IPS-18c (cell line): ENCODE measurements around the gene DENND5B.
"Not testable (repeated sequence)": the region's sequence is repeated elsewhere in the genome, so short reads cannot be mapped to it uniquely, and the experiment has no call there.

ENCODE experiments used
- H3K4me3 ChIP-seq: 2 replicates; pipeline ENCODE4 v1.7.0; 2013; ENCODE audit warnings: low read depth, mild to moderate bottlenecking, low read length, moderate library complexity; ENCODE audit not compliant: insufficient read depth
- H3K9me3 ChIP-seq: one replicate; pipeline ENCODE4 v1.6.1; 2013; ENCODE audit warnings: mild to moderate bottlenecking, low read length, moderate library complexity; ENCODE audit not compliant: control insufficient read depth, insufficient read depth

The DENND5B gene

DNA sequence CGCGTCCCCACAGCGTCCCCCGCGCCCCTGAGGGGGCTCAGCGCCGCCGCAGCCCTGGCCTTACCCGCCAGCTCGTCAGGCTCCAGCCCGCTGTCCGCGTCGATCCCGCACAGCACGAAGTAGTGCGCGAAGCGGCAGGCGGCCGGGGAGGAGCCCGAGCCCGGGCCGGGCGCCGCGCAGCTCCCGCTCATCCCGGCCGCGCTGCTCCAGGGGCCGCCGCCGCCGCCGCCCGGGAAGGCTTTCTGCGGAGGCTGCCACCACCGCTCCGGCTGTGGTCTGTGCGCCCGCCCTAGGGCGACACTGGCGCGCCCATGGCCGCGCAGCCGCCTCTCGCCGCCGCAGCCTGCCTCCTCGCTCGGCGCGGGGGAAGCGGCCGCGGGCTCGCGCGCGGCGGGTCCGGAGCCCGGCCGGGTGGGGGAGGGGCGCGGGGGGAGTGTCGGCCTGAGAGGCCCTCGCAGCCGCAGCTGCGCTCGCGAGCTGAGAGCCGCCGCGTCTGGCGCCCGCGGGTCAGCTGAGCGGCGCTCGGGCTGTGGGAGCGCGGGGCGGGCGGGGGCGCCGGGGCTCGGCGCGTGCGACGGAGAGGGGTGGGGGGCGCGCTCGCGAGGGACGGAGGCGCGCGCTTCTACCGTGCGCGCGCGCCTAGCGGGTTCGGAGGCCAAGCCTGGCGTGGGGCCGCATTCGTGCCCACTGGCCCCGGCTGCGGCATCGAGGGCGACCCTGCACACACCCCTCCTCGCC, at the start of gene DENND5B:
DENND5B (minus strand) TSS at position 495 of the 738 bp plus-strand sequence; CDS start at position 191, 304 bp downstream.
- Histone ChIP-seq H3K9me3 (peaks cover 4% of the 10 kb centered on the region), H3K4me3 (peak within 1 kb of the TSS; percentile 88)

GRCh38 chr12:31634620-31635019, 43.7 kb upstream of the DENND5B start:
- Histone ChIP-seq H3K9me3 (no peaks in the 10 kb centered on the region), H3K4me3 (no peak overlapping the region)

DNA sequence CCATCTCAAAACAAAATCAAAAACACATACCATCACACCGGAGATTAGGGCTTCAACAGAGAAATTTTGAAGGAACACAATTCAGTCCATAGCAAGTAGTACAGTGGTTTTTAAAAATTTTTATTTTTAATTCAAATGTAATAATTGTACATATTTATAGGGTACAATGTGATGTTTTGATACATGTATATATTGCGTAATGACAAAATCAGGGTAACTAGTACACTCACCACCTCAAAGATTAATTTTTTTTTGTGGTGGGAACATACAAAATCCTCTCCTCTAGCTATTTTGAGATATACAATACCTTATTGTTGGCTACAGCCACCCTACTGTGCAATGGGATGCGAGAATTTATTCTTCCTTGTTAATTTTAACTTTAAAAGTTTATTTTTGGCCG, 42.5 kb upstream of the DENND5B start:
- Histone ChIP-seq H3K9me3 (no peaks in the 10 kb centered on the region), H3K4me3 (no peak overlapping the region)

GRCh38 chr12:31631809-31632208, 40.9 kb upstream of the DENND5B start:
- Histone ChIP-seq H3K4me3 (no peak overlapping the region), H3K9me3 (peaks cover 4% of the 10 kb centered on the region)

DNA sequence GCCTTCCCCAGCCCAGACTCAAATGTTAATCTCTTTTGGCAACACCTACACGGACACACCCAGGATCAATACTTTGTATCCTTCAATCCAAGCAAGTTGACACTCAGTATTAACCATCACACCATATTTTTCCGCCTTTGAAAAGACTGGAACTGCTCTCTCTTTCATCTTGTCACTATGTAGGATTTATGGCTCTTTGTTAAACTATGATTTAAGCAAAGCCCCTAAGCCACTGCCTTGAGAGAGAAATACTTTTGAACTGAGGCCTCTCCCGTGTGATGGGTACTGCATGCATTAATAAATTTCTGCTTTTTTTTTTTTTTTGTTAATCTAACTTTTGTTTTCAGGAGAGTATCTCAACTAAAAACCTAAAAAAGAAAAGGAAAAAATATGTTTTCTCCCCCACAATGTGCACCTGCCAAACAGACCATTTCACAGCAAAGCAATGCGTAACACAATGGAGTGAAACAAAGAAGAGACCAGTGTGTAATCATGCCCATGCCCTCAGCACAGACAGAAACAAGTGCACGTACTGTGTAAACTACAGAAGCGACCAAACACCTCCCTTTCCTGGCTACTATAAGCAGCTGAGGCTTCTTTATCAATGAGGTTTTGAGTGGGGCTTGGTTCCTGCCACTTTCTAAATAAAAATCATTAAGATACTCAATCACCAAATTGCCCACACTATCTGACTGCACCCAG, 40.2 kb upstream of the DENND5B start:
- Histone ChIP-seq H3K9me3 (peaks cover 4% of the 10 kb centered on the region), H3K4me3 (no peak overlapping the region)

DNA sequence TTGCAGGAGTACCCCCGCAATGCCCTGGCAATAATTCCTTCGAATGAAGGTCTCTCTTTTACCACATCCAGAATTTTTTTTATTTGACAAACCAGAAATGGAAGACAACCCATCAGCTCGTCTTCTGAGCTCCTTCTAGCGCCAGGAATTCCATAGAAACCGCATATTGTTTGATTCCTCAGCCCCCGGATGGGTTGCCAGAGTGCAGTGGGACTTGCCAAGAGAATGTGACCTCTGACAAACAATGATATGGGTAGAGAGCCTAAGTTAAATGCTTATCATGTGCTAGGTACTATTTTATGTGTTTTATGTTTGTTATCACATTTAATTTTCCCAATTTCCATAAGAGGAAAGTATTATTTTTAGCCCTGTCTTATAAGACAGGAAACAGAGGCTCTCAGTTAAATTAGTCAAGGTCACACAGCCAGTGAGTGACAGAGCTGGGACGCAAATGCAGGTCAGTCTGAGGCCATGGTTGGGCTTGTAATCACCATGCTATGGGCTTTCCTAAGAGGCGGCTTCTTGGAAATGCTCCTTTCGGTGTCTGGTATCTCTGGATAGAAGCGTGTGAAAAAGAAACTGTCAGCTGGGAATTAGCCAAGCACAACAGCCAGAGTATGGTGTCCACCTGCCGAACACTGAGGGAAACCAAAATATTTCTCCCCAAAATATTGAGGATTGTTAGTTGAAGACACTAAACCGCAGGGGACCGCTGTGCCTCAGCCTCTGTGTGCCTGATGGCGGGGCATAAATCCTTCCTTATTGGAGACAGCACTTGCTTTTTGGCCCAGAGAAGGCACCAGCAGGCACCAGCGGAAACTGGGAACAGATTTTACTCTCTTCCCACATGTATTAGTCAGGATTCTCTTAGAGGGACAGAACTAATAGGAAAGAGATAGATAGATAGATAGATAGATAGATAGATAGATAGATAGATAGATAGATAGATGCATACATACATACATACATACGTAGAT, 39.1 kb upstream of the DENND5B start:
- Histone ChIP-seq H3K9me3 (peaks cover 4% of the 10 kb centered on the region), H3K4me3 (no peak overlapping the region)

DNA sequence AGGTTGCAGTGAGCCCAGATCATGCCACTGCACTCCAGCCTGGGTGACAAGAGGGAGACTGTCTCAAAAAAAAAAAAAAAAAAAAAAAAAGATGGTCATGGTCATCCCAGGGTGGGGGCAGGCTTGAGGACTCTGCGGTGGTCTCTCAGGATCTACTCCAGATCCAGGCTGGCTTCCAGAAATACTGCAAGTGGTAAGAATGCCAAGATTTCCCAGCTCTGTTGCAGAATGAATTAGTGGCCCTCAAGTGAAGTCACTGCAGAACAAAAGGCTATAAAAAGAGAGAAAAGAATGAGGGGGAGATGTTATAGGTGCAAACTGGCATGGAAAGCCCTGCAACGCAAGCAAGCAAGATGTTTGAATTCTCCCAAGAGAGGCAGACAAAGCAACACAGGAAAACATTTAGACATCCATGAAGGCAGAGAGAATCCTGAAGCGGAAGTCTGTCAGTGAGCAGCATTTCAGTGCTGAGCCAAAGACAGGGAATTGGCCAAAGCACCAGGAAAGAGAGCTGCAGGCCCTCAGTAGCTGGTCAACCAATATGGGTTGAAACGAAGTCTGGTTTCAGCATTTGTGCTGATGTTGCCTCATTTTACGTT, 36.6 kb upstream of the DENND5B start:
- H3K4me3 ChIP-seq: no peak overlapping the region
- peaks cover 4% of the 10 kb centered on the region for H3K9me3 ChIP-seq

- H3K9me3 ChIP-seq: peaks cover 4% of the 10 kb centered on the region
- H3K4me3 ChIP-seq: no peak overlapping the region
Measured at GRCh38 chr12:31626270-31626995, 35.5 kb upstream of the DENND5B start.

GRCh38 chr12:31622038-31622437, 31.1 kb upstream of the DENND5B start:
- no peak overlapping the region for H3K4me3 ChIP-seq
- no peaks in the 10 kb centered on the region for H3K9me3 ChIP-seq

GRCh38 chr12:31620311-31620710, 29.4 kb upstream of the DENND5B start:
- H3K9me3 ChIP-seq: no peaks in the 10 kb centered on the region
- no peak overlapping the region for H3K4me3 ChIP-seq

- H3K9me3 ChIP-seq: no peaks in the 10 kb centered on the region
- H3K4me3 ChIP-seq: no peak overlapping the region
Measured at GRCh38 chr12:31618228-31619025, 27.5 kb upstream of the DENND5B start.

- Histone ChIP-seq H3K4me3 (no peak overlapping the region), H3K9me3 (peaks cover 6% of the 10 kb centered on the region)
Measured at GRCh38 chr12:31612819-31613218, 21.9 kb upstream of the DENND5B start.

GRCh38 chr12:31608299-31608698, 17.4 kb upstream of the DENND5B start:
- not testable (repeated sequence) for H3K9me3 ChIP-seq, H3K4me3 ChIP-seq

DNA sequence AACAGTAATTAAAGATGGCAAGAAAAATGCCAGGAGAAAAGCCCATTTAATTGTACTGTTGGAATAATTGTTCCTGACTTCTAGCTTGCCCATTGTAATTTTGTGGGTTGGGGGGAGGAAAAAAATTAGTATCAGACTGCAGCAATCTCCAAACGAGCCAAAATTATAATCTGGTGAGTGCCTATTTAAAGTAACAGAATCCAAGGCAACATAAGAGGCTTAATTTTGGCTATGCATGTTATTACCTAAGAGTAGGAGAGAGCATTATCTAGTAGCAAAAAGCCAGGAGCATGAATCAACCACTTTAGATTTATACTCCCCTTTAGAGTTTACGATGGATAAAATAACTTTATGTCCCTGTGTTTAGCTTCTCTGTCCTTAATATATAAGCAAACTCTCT, 14.6 kb upstream of the DENND5B start:
- H3K9me3 ChIP-seq: peaks cover 2% of the 10 kb centered on the region
- H3K4me3 ChIP-seq: no peak overlapping the region

GRCh38 chr12:31603546-31604009, 12.6 kb upstream of the DENND5B start:
- Histone ChIP-seq H3K4me3 (no peak overlapping the region), H3K9me3 (peaks cover 2% of the 10 kb centered on the region)

DNA sequence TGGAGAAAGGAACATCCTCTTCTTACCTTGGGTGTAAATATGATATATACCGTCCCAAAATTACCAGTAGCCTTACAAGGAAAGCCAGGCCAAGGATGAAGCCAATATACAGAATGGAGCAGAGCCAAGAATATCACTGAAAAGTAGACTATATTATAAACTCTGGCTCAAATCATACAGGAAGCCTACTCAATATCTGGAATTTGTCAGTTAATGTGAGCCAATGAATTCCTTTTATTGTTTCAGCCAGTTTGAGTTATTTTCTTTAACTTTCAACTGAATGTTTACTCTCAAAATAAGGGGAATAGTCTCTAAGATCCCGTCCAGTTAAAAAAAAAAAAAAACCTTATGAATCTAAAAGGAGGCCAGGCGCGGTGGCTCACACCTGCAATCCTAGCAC, 9.8 kb upstream of the DENND5B start:
- Histone ChIP-seq H3K4me3 (no peak overlapping the region), H3K9me3 (no peaks in the 10 kb centered on the region)
